Endothelial cell of umbilical vein (primary cell): ENCODE data around the gene PIGX.

Source experiments
- CTCF ChIP-seq, 2 donors: IDR thresholded peaks; 1 replicate in 1 of 2; 2 replicates in 1 of 2; pipeline ENCODE4 v1.5.1; 2011; ENCODE audit warnings: low read length in 2 of 2, mild to moderate bottlenecking in 2 of 2, moderate library complexity in 2 of 2, control low read depth in 1 of 2, inconsistent platforms in 1 of 2, low read depth in 1 of 2; ENCODE audit not compliant: insufficient read depth in 1 of 2; ENCODE audit errors: extremely low read depth in 1 of 2
- EZH2 ChIP-seq: IDR thresholded peaks from 2 replicates; pipeline ENCODE4 v1.6.1; 2012; ENCODE audit warnings: borderline replicate concordance, low read depth, mild to moderate bottlenecking, moderate library complexity, low read length, inconsistent platforms; ENCODE audit not compliant: severe bottlenecking
- FOS ChIP-seq: IDR thresholded peaks from 2 replicates; pipeline ENCODE4 v1.6.1; 2011; ENCODE audit warnings: mild to moderate bottlenecking, low read length, moderate library complexity, borderline replicate concordance; ENCODE audit not compliant: insufficient read depth
- GATA2 ChIP-seq: IDR thresholded peaks from 2 replicates; pipeline ENCODE4 v1.7.0; 2011; ENCODE audit warnings: low read depth, mild to moderate bottlenecking, moderate library complexity, mixed read lengths, low read length; ENCODE audit not compliant: insufficient read length, insufficient read depth
- JUN ChIP-seq: IDR thresholded peaks from 2 replicates; pipeline ENCODE4 v1.6.1; 2011; ENCODE audit warnings: borderline replicate concordance, low read depth; ENCODE audit not compliant: insufficient read length, insufficient read depth
- MYC ChIP-seq: IDR thresholded peaks from one replicate; pipeline ENCODE4 v1.6.1; 2011; ENCODE audit warnings: mild to moderate bottlenecking, low read depth, low read length
- POLR2A ChIP-seq: IDR thresholded peaks from 2 replicates; pipeline ENCODE4 v1.6.1; 2012; ENCODE audit warnings: low read depth, mild to moderate bottlenecking, control low read depth, low read length
- POLR2AphosphoS5 ChIP-seq: IDR thresholded peaks from 2 replicates; pipeline ENCODE4 v1.6.1; 2012; ENCODE audit warnings: low read depth, mild to moderate bottlenecking, control low read depth, low read length, moderate library complexity; ENCODE audit not compliant: insufficient read depth
- TF ChIP-seq, protein P1 (sequence below): IDR thresholded peaks from 2 replicates; pipeline ENCODE4 v1.6.1; 2011; ENCODE audit not compliant: insufficient read depth, insufficient read length

DNA sequence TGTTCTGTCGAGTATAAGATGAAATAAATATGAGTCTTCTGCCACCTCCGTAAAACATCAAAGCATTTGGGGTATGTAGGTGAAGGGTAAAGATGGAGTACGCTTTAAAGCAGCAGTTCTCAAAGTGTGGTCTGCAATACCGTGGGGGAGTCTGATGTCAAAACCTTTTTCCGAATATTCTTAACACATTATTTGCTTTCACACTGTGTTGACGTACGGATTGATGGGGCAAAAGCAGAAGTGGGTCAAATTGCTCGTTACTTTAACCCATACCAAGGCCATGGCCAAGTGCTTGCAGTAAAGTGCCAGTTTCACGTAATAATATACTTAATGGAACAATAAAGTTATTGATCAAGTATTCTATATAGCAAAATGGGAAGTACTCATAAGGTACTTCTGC is 63.8 kb downstream of the PIGX start:
- no peak for TF ChIP-seq CTCF (IDR thresholded peaks at IDR 0.05; ENCODE audit: extremely low read depth in 1 of 2, insufficient read depth in 1 of 2, low read depth in 1 of 2, low read length in 2 of 2)
- TF ChIP-seq POLR2AphosphoS5, result no peak
- TF ChIP-seq, protein P1, sequence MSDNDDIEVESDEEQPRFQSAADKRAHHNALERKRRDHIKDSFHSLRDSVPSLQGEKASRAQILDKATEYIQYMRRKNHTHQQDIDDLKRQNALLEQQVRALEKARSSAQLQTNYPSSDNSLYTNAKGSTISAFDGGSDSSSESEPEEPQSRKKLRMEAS, result no peak
- no peak for TF ChIP-seq POLR2A
- no peak for TF ChIP-seq JUN
- TF ChIP-seq MYC, result no peak
- no peak for TF ChIP-seq EZH2
- no peak for TF ChIP-seq FOS
- no peak for TF ChIP-seq GATA2
